HG02973 (cell line): ENCODE measurements around the gene TTC27.
"Not testable (repeated sequence)": the region's sequence is repeated elsewhere in the genome, so short reads cannot be mapped to it uniquely, and the experiment has no call there.

Experiments used
- ATAC-seq: cut with Tn5 transposase; IDR thresholded peaks from one replicate; pipeline ENCODE4 v1.9.1; 2021; ENCODE audit warnings: moderate library complexity; ENCODE audit not compliant: unreplicated experiment

The TTC27 gene

DNA sequence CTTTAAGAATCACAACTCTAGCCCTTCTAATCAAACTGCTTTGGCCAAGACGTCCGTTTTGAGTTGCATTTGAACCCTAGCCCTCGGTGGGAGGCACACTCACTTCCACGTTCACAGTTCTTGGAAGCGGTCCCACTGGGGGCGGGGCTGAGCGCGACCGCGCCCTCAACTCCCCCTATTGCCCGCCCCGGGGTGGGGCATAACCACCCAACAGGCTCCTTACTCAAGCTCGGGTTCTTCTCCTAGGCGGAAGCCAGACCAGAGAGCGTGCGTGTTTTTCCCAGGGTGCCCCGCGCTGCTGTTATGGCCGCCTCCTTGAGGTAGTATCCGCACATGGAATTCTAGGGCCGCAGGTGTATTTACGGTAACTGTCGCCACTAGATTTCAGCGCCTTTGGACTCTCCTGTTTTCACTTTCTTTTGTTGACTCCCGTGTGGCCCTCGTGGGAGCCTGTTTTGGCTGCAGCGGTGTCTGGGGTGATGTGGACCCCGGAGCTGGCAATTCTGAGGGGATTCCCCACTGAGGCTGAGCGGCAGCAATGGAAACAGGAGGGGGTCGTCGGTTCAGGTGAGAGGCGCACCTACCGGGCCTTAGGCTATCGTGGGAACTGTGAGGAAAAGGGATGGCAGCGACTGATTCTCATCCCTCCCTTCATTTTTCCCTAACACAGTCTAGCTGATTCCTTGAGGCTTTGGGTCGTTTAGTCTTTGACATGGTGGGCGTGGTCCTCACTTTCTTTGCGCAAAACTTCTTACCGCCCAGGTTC lies at the start of gene TTC27:
TSS of gene TTC27 (plus strand) at position 237 of the 766 bp plus-strand sequence. CDS start at position 480, 243 bp downstream.
- ATAC-seq = peak; percentile 100

GRCh38 chr2:32591669-32592463 lies 36.0 kb upstream of the TTC27 start:
- ATAC-seq = peak; percentile 55

DNA sequence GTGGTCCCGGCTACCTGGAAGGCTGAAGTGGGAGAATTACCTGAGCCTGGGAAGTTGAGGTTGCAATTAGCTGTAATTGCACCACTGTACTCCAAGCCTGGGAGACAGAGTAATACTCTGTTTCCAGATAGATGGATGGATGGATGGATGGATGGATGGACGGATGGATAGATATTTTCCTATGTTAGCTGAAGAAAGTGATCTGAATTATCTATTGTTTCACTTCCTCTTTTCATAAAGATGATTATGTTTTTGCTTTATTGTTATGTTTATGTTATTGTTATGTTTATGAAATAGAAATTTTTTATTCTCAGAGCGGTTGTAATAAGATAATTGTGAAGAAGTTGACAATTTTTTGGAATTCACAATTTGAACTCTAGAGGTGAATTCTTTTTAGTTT lies 33.3 kb upstream of the TTC27 start:
- ATAC-seq = no peak

GRCh38 chr2:32611366-32611765 lies 16.5 kb upstream of the TTC27 start:
- ATAC-seq = no peak

DNA sequence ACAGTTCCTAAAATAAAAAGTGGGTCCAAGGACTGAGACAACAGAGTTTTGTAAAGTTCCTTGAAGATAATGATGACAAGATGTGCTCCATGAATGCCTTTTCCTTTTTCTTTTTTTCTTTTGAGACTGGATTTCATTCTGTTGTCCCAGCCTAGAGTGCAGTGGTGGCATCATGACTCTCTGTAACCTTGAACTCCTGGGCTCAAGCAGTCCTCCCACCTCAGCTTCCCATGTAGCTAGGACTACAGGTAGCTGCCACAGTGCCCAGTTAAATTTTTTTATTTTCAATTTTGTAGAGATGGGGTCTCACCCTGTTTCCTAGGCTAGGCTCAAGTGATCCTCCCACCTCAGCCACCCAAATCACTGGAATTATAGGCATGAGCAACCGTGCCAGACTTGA lies 16.1 kb upstream of the TTC27 start:
- no peak for ATAC-seq

DNA sequence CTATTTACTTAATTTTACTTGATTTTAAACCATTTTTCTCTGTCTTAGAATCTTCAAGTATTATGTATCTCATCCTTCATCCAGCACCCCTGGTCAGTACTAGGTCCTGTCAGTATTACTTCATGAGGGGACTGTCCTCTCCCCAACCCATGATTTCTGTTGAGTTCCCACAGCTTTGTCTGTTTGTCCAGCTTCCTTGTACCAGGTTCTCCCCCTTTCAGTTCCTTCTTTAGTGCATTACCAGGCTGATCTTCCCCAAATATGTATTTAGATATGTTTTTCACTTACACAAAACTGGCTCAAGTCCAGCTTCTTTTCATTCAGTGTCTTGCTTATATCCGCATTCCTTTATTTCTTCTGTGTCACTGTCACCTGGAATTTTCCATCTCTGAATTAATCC lies 13.8 kb upstream of the TTC27 start:
- no peak for ATAC-seq

- no peak for ATAC-seq
These were observed 10.2 kb upstream of the TTC27 start for GRCh38 chr2:32617599-32618189.

DNA sequence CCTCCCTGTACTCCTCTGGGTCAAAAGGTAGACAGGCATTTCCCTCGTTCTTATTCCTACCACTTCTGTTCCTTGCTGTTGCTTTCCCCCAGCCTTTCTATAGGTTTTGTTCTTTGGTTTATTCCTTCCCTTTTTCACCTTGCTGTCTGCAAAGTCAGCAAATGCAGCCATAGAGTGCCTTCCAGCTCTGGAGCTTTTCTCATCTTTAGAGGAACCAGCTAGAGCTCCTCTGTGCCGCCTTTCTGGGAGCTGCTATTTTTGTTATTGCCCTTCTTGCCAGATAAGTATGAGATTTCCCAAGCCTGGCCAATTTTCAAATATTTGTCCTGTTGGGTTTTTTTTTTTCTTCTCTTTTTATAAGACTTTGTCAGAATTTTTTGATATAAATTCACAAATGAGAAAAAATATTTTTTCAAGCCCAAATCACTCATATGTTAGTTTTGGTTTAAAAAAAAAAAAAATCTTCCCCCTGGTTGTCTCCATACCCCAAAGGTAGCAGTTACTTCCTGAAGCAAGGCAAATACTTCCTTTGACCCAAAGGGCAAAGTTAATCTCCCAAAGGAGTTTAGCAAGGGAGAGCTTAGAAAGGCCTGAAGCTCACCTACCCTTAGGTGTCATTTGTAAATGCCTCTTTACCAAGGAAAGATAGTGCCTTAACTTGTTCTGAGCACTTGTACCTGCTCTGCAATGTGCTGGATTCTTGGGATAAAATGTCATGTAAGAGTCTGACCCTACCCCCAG lies 5.1 kb upstream of the TTC27 start:
- no peak for ATAC-seq

DNA sequence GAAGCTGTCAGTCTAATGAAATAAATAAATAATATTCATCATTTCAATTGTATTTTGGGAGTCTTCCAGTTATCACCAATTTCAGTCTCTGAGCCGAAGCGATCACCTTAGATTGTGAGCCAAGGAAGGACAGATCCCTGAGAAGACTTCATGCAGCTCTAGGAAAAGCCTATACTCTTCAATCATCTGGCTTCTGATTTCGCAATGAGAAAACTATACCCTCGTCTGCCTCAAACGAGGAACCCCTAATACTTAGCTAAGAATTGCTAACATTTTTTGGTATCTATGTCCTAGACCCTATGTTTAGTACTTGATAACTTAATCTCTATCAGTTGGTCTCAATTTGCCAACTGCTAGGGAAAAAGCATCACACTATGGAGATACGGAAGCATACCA lies 4.5 kb upstream of the TTC27 start:
- no peak for ATAC-seq

DNA sequence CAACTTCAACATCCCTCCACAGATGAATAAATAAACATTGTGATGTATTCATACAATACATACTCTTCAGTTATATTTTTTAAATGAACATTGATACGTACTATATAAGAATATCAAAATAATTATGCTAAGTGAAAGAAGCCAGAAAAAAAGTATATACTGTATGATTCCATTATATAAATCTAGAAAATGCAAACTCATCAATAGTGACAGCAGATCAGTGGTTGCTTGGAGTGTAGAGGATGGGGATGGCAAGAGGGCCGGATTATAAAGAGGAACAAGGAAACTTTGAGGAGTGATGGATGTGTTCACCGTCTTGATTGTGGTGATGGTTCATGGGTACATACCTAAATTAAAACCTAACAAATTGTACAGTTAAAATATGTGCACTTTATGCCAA lies 3.0 kb upstream of the TTC27 start:
- ATAC-seq = no peak

GRCh38 chr2:32626639-32627221 lies 1.1 kb upstream of the TTC27 start:
- no peak for ATAC-seq

- peak; percentile 27 for ATAC-seq
These were observed 423 bp upstream of the TTC27 start for GRCh38 chr2:32627441-32627813.

- no peak for ATAC-seq
These were observed 4.2 kb downstream of the TTC27 start for GRCh38 chr2:32632089-32632488.

- no peak for ATAC-seq
These were observed 5.2 kb downstream of the TTC27 start for GRCh38 chr2:32633040-32633439.

DNA sequence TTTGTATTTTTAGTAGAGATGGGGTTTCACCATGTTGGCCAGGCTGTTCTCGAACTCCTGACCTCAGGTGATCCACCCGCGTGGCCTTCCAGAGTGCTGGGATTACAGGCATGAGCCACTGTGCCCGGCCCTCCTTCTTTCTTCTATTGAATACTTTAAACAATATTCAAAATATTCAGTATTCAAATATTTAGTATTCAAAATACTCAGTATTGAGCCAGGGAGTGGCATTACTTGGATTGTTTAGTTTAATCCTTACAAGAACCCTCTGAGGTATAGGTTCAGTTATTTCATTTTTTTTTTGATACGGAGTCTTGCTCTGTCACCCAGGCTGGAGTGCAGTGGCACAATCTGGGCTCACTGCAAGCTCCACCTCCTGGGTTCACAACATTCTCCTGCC lies 10.7 kb downstream of the TTC27 start:
- not testable (repeated sequence) for ATAC-seq

DNA sequence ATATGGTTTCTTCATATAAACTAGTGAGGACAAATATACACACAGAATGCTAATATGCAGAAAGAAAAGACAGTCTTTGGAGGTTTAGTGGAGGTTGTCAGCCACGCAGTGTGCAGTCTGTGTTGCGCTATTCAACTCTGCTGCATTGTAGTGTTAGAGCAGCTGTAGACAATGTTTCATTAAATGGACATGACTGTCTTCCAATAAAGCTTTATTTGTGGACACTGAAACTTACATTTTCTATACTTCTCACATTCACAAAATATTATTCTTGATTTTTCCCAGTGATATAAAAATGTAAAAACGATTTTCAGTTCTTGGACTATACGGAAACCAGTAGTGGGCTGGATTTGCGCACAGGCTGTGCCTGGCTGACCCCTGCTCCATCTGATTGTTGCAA lies 13.3 kb downstream of the TTC27 start:
- no peak for ATAC-seq

GRCh38 chr2:32647180-32647651 lies 19.4 kb downstream of the TTC27 start:
- no peak for ATAC-seq

DNA sequence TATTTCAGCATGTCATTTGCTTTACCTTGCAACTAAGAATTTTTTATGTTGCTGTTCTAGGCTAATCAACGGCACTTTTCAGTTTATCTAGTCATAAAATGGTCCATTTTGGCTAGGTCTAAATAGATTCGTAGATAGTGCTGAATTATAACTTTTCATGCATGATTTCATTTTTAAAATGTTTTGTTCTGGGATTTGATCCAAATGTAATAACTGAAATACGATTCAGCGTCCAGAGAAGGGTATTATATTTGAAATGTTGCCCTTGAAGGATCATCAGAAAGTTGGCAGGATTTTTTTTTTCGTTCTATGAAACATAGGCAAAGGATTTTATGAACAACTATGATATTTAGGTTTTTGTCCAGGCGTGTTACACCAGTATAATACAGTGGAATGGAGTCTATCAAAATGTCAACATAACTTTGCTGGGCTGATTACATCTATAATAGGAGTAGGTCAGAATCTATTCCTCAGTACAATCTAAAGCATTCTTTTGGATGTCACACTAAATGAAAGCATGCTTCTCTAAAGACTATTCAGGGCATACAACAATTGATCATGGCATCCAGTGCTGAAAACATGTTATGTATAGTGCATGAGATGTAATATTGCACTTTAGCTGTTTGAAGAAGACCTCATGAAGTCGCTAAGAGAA lies 24.8 kb downstream of the TTC27 start:
- no peak for ATAC-seq

DNA sequence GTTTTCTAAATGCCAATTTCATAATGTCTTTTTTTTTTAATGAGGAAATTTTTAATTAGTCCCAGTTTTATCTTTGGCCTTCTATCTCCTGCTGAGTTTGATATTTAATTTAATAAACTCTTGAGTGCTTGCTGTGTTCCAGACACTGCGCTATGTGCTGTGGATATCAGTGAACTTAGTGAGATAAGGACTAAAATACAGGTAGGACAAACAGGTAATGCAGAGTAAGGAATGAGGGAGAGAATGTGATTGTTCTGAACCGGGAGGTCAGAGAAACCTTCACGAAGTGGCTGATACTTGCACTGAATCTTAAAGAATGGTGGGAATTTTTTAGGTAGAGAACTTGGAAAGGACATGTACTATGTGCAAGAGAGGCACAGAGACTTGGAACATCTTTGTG lies 28.2 kb downstream of the TTC27 start:
- no peak for ATAC-seq

- no peak for ATAC-seq
These were observed 36.0 kb downstream of the TTC27 start for GRCh38 chr2:32663864-32664263.
